Measurements from ENCODE around the gene CARD11. TPM values are rescaled to one million over a fixed set of nuclear protein-coding genes. Genes with fewer than 3 reads are reported as not detected.

The CARD11 gene
- total and polyA plus RNA-seq, 2 donors (not counting 1 experiment from before 2014, with no cell fraction given): 129 to 135 TPM

GRCh38 chr7:2922866-2923265, 120.8 kb downstream of the CARD11 start:
- no peak overlapping the region for H3K27ac Mint-ChIP-seq
- H3K27me3 ChIP-seq (replicated peaks in 1 of 4; ENCODE audit: control extremely low read depth in 1 of 4, control insufficient read depth in 3 of 4, insufficient read depth in 4 of 4, low read length in 3 of 4): no peaks in the 10 kb centered on the region
- H3K9me3 ChIP-seq (ENCODE audit: control extremely low read depth in 1 of 3, control insufficient read depth in 2 of 3, insufficient read depth in 1 of 3, low read length in 2 of 3): peaks cover 0 to 17% (median 3%) of the 10 kb centered on the region in 3 donors
- H3K27ac ChIP-seq (ENCODE audit: low read length in 2 of 2): no peak overlapping the region
- peaks cover 3% of the 10 kb centered on the region for H3K9me3 Mint-ChIP-seq (ENCODE audit: insufficient read depth)
- WGBS (ENCODE audit: insufficient coverage): 93% methylated on average over 14 of the region's 15 CpGs
- no peak for DNase-seq
- no peaks in the 10 kb centered on the region for H3K27me3 Mint-ChIP-seq
- H3K4me1 ChIP-seq (ENCODE audit: control insufficient read depth in 2 of 2, insufficient read depth in 2 of 2, low read length in 2 of 2): no peaks in the 10 kb centered on the region
- TF ChIP-seq, protein P1, sequence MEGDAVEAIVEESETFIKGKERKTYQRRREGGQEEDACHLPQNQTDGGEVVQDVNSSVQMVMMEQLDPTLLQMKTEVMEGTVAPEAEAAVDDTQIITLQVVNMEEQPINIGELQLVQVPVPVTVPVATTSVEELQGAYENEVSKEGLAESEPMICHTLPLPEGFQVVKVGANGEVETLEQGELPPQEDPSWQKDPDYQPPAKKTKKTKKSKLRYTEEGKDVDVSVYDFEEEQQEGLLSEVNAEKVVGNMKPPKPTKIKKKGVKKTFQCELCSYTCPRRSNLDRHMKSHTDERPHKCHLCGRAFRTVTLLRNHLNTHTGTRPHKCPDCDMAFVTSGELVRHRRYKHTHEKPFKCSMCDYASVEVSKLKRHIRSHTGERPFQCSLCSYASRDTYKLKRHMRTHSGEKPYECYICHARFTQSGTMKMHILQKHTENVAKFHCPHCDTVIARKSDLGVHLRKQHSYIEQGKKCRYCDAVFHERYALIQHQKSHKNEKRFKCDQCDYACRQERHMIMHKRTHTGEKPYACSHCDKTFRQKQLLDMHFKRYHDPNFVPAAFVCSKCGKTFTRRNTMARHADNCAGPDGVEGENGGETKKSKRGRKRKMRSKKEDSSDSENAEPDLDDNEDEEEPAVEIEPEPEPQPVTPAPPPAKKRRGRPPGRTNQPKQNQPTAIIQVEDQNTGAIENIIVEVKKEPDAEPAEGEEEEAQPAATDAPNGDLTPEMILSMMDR (IDR thresholded peaks at IDR 0.05): no peak
- no peak for TF ChIP-seq EZH2 (IDR thresholded peaks at IDR 0.05; ENCODE audit: borderline replicate concordance, insufficient read depth, low read depth, low read length, poor library complexity, severe bottlenecking)
- no peaks in the 10 kb centered on the region for H3K4me1 Mint-ChIP-seq
- H3K79me2 ChIP-seq (ENCODE audit: control insufficient read depth, insufficient read depth, low read length): no peaks in the 10 kb centered on the region
- H4K20me1 ChIP-seq (ENCODE audit: control insufficient read depth, insufficient read depth, low read length, poor library complexity, severe bottlenecking): no peaks in the 10 kb centered on the region
- no peak overlapping the region for H3K9ac ChIP-seq (ENCODE audit: low read length)
- peaks cover 10 to 93% of the 10 kb centered on the region in 2 experiments for H3K36me3 ChIP-seq (replicated peaks in 1 of 2; ENCODE audit: control extremely low read depth in 1 of 2, control insufficient read depth in 1 of 2, extremely low read depth in 1 of 2, insufficient read depth in 2 of 2, low read length in 1 of 2)
- intact Hi-C loops (cut with micrococcal nuclease): no loop called here
- no peak overlapping the region for H3K4me3 ChIP-seq (ENCODE audit: control extremely low read depth in 1 of 5, extremely low read depth in 1 of 5, insufficient read depth in 1 of 5, low read depth in 2 of 5, low read length in 4 of 5)
- H2AFZ ChIP-seq (ENCODE audit: insufficient read depth, low read depth, low read length, poor library complexity, severe bottlenecking): no peak overlapping the region
- ChIA-PET CTCF (interaction anchor here (1.2 kb wide), 1 partner anchor 36 kb away, joined by 3 read pairs; no protein-coding TSS in a partner anchor), POLR2A (no interaction called here)
- H3K4me3 Mint-ChIP-seq: no peak overlapping the region
- H3K4me2 ChIP-seq (replicated peaks; ENCODE audit: low read depth, low read length, poor library complexity, severe bottlenecking): no peak overlapping the region
- no peak for ATAC-seq (ENCODE audit: low read depth)

DNA sequence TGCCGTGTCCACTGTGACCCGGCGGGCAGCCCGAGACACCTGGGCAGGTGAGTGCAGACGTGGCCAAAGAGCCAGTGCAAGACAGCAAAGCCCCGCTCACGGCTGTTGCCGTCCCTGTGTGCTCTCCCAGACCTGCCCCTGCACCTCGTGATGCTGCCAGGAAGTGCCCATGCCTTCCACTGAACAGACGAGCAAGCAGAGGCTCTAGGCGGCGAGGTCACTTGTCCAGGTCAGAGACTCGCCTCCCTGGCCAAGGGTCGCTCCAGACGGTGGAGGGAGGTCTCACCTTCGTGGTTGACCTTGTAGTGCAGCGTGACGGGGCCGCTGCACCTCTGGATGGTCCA, 121.3 kb downstream of the CARD11 start:
- Mint-ChIP-seq H3K9me3 (ENCODE audit: insufficient read depth) (peaks cover 3% of the 10 kb centered on the region), H3K27me3 (no peaks in the 10 kb centered on the region), H3K4me3 (no peak overlapping the region), H3K27ac (no peak overlapping the region), H3K4me1 (no peaks in the 10 kb centered on the region)
- no peak overlapping the region for H3K9ac ChIP-seq (ENCODE audit: low read length)
- DNase-seq: no peak
- H3K27me3 ChIP-seq (replicated peaks in 1 of 4; ENCODE audit: control extremely low read depth in 1 of 4, control insufficient read depth in 3 of 4, insufficient read depth in 4 of 4, low read length in 3 of 4): no peaks in the 10 kb centered on the region
- no peak for ATAC-seq (ENCODE audit: low read depth)
- ChIA-PET CTCF (interaction anchor here (1.2 kb wide), 1 partner anchor 36 kb away, joined by 3 read pairs; no protein-coding TSS in a partner anchor), POLR2A (no interaction called here)
- no peak overlapping the region for H2AFZ ChIP-seq (ENCODE audit: insufficient read depth, low read depth, low read length, poor library complexity, severe bottlenecking)
- H3K4me3 ChIP-seq (ENCODE audit: control extremely low read depth in 1 of 5, extremely low read depth in 1 of 5, insufficient read depth in 1 of 5, low read depth in 2 of 5, low read length in 4 of 5): no peak overlapping the region
- H3K27ac ChIP-seq (ENCODE audit: low read length in 2 of 2): no peak overlapping the region
- H3K4me2 ChIP-seq (replicated peaks; ENCODE audit: low read depth, low read length, poor library complexity, severe bottlenecking): no peak overlapping the region
- TF ChIP-seq EZH2 (IDR thresholded peaks at IDR 0.05; ENCODE audit: borderline replicate concordance, insufficient read depth, low read depth, low read length, poor library complexity, severe bottlenecking): no peak
- TF ChIP-seq, protein P1 (IDR thresholded peaks at IDR 0.05): no peak
- no peaks in the 10 kb centered on the region for H3K4me1 ChIP-seq (ENCODE audit: control insufficient read depth in 2 of 2, insufficient read depth in 2 of 2, low read length in 2 of 2)
- intact Hi-C loops (cut with micrococcal nuclease): no loop called here
- H3K36me3 ChIP-seq (replicated peaks in 1 of 2; ENCODE audit: control extremely low read depth in 1 of 2, control insufficient read depth in 1 of 2, extremely low read depth in 1 of 2, insufficient read depth in 2 of 2, low read length in 1 of 2): peaks cover 10 to 90% of the 10 kb centered on the region in 2 experiments
- WGBS (ENCODE audit: insufficient coverage): 91% methylated on average over 19 of the region's 19 CpGs
- H3K9me3 ChIP-seq (ENCODE audit: control extremely low read depth in 1 of 3, control insufficient read depth in 2 of 3, insufficient read depth in 1 of 3, low read length in 2 of 3): peaks cover 0 to 17% (median 3%) of the 10 kb centered on the region in 3 donors
- no peaks in the 10 kb centered on the region for H4K20me1 ChIP-seq (ENCODE audit: control insufficient read depth, insufficient read depth, low read length, poor library complexity, severe bottlenecking)
- H3K79me2 ChIP-seq (ENCODE audit: control insufficient read depth, insufficient read depth, low read length): no peaks in the 10 kb centered on the region
